Ishikawa (cell line): ENCODE measurements around the gene FAM83E.
A peak's percentile ranks its signal among the peaks of the same experiment; 100 is the strongest.

Experiments used
- CEBPB ChIP-seq: IDR thresholded peaks from 2 replicates; pipeline ENCODE4 v1.6.1; 2012
- CREB1 ChIP-seq: IDR thresholded peaks from 2 replicates; pipeline ENCODE4 v1.6.1; 2012; ENCODE audit warnings: low read depth
- EGR1 ChIP-seq: IDR thresholded peaks from 2 replicates; pipeline ENCODE4 v1.6.1; 2012
- EP300 ChIP-seq: IDR thresholded peaks from 2 replicates; pipeline ENCODE4 v1.6.1; 2012; ENCODE audit warnings: borderline replicate concordance
- FOXM1 ChIP-seq: IDR thresholded peaks from 2 replicates; pipeline ENCODE4 v1.6.1; 2012; ENCODE audit warnings: low read depth, borderline replicate concordance
- MAX ChIP-seq: IDR thresholded peaks from 2 replicates; pipeline ENCODE4 v1.6.1; 2012
- NFIC ChIP-seq: IDR thresholded peaks from 2 replicates; pipeline ENCODE4 v1.6.1; 2012
- RAD21 ChIP-seq: IDR thresholded peaks from 2 replicates; pipeline ENCODE4 v1.6.1; 2012; ENCODE audit warnings: low read depth
- REST ChIP-seq: IDR thresholded peaks from 2 replicates; pipeline ENCODE4 v1.6.1; 2012; ENCODE audit warnings: low read depth, mild to moderate bottlenecking
- TAF1 ChIP-seq: IDR thresholded peaks from 2 replicates; pipeline ENCODE4 v1.6.1; 2012; ENCODE audit warnings: low read depth, mild to moderate bottlenecking
- TCF12 ChIP-seq: IDR thresholded peaks from 2 replicates; pipeline ENCODE4 v1.6.1; 2012; ENCODE audit warnings: low read depth
- TEAD4 ChIP-seq: IDR thresholded peaks from 2 replicates; pipeline ENCODE4 v1.6.1; 2012
- USF1 ChIP-seq: IDR thresholded peaks from 2 replicates; pipeline ENCODE4 v1.6.1; 2012
- YY1 ChIP-seq: IDR thresholded peaks from 2 replicates; pipeline ENCODE4 v1.6.1; 2012; ENCODE audit warnings: low read depth
- ZBTB7A ChIP-seq: IDR thresholded peaks from 2 replicates; pipeline ENCODE4 v1.6.1; 2012; ENCODE audit warnings: low read depth

Gene FAM83E

GRCh38 chr19:48644839-48645619 is 30.2 kb upstream of the FAM83E start:
- peak; percentile 71; the same call in 1 of the 2 replicates for TF ChIP-seq EGR1
- TF ChIP-seq ZBTB7A: 0 out of 2 replicates have a peak, but pooled peaks have one; percentile 48
- TF ChIP-seq CREB1: no peak
- no peak for TF ChIP-seq TEAD4
- no peak for TF ChIP-seq REST
- 0 out of 2 replicates have a peak, but pooled peaks have one; percentile 4 for TF ChIP-seq USF1
- 0 out of 2 replicates have a peak, but pooled peaks have one; percentile 41 for TF ChIP-seq YY1
- TF ChIP-seq RAD21: no peak

- TF ChIP-seq TAF1 (no peak), CEBPB (no peak), USF1 (no peak), TCF12 (no peak), REST (no peak), EP300 (no peak), RAD21 (no peak), EGR1 (no peak), CREB1 (no peak)
These were observed 29.5 kb upstream of the FAM83E start for GRCh38 chr19:48644355-48644754.

GRCh38 chr19:48642862-48643261 is 28.0 kb upstream of the FAM83E start:
- TF ChIP-seq YY1 (no peak), USF1 (no peak), REST (no peak), MAX (no peak), EP300 (no peak), TEAD4 (no peak)

- TF ChIP-seq MAX (no peak), ZBTB7A (no peak), REST (no peak), CREB1 (no peak), NFIC (no peak), TEAD4 (no peak), RAD21 (no peak), USF1 (no peak), CEBPB (no peak), EGR1 (no peak), TAF1 (no peak), TCF12 (no peak), EP300 (no peak), FOXM1 (no peak), YY1 (no peak)
These were observed 27.0 kb upstream of the FAM83E start for GRCh38 chr19:48641850-48642249.
